Muscle layer of colon (tissue), 2 donors: ENCODE measurements around the gene MTUS2.
"Not testable (repeated sequence)": the region's sequence is repeated elsewhere in the genome, so short reads cannot be mapped to it uniquely, and the experiment has no call there.

Experiments used
- H3K27ac ChIP-seq: one replicate; pipeline ENCODE4 v1.7.0; 2013; ENCODE audit warnings: low read depth, mild to moderate bottlenecking, low read length, moderate library complexity
- H3K27me3 ChIP-seq, 2 donors: one replicate each; pipeline ENCODE4 v1.7.0; 2013; ENCODE audit warnings: low read length in 2 of 2, mild to moderate bottlenecking in 2 of 2; ENCODE audit not compliant: insufficient read depth in 2 of 2, control insufficient read depth in 1 of 2
- H3K36me3 ChIP-seq: one replicate; pipeline ENCODE4 v1.7.0; 2013; ENCODE audit warnings: mild to moderate bottlenecking, low read length; ENCODE audit not compliant: insufficient read depth
- H3K4me1 ChIP-seq: one replicate; pipeline ENCODE4 v1.7.0; 2013; ENCODE audit warnings: mild to moderate bottlenecking, low read length; ENCODE audit not compliant: insufficient read depth
- H3K4me3 ChIP-seq, 2 donors: one replicate each; pipeline ENCODE4 v1.7.0; 2013; ENCODE audit warnings: low read length in 2 of 2, low read depth in 1 of 2, mild to moderate bottlenecking in 1 of 2, moderate library complexity in 1 of 2
- H3K9ac ChIP-seq: one replicate; pipeline ENCODE4 v1.7.0; 2013; ENCODE audit warnings: low read length
- H3K9me3 ChIP-seq: one replicate; pipeline ENCODE4 v1.7.0; 2013; ENCODE audit warnings: mild to moderate bottlenecking, low read length
- donor health status: abdominal sarcoma.
- donor health status: Adenocarcinoma of cecum.

MTUS2 gene

GRCh38 chr13:29204651-29205050 is 384.5 kb downstream of the MTUS2 start:
- Histone ChIP-seq H3K4me1 (no peaks in the 10 kb centered on the region), H3K36me3 (no peaks in the 10 kb centered on the region), H3K27ac (no peak overlapping the region), H3K9me3 (no peaks in the 10 kb centered on the region), H3K9ac (no peak overlapping the region), H3K4me3 (no peak overlapping the region), H3K27me3 (no peaks in the 10 kb centered on the region)

- Histone ChIP-seq H3K9ac (no peak overlapping the region), H3K27ac (no peak overlapping the region)
Observed at GRCh38 chr13:29210676-29211075, 390.5 kb downstream of the MTUS2 start.

GRCh38 chr13:29211162-29211561 is 391.0 kb downstream of the MTUS2 start:
- H3K36me3 ChIP-seq, H3K27ac ChIP-seq, H3K4me3 ChIP-seq, H3K27me3 ChIP-seq, H3K9me3 ChIP-seq, H3K9ac ChIP-seq, H3K4me1 ChIP-seq: not testable (repeated sequence)

More at GRCh38 chr13:29210676-29211075, 390.5 kb downstream of the MTUS2 start:
- H3K4me3 ChIP-seq: no peak overlapping the region
- H3K27me3 ChIP-seq: no peaks in the 10 kb centered on the region
- H3K4me1 ChIP-seq: no peaks in the 10 kb centered on the region
- H3K36me3 ChIP-seq: no peaks in the 10 kb centered on the region
- no peaks in the 10 kb centered on the region for H3K9me3 ChIP-seq

- Histone ChIP-seq H3K36me3 (no peaks in the 10 kb centered on the region), H3K27ac (no peak overlapping the region), H3K9me3 (no peaks in the 10 kb centered on the region), H3K27me3 (no peaks in the 10 kb centered on the region), H3K4me1 (peaks cover 18% of the 10 kb centered on the region), H3K4me3 (no peak overlapping the region), H3K9ac (no peak overlapping the region)
Observed at GRCh38 chr13:29222458-29222857, 402.3 kb downstream of the MTUS2 start.

GRCh38 chr13:29224206-29224605 is 404.1 kb downstream of the MTUS2 start:
- Histone ChIP-seq H3K4me3 (no peak overlapping the region), H3K9me3 (no peaks in the 10 kb centered on the region), H3K9ac (no peak overlapping the region), H3K27ac (no peak overlapping the region), H3K36me3 (no peaks in the 10 kb centered on the region), H3K4me1 (peaks cover 25% of the 10 kb centered on the region), H3K27me3 (no peaks in the 10 kb centered on the region)

- Histone ChIP-seq H3K27ac (peak overlapping the region; percentile 45), H3K36me3 (no peaks in the 10 kb centered on the region), H3K4me3 (no peak overlapping the region), H3K9me3 (no peaks in the 10 kb centered on the region), H3K4me1 (peaks cover 25% of the 10 kb centered on the region), H3K9ac (no peak overlapping the region), H3K27me3 (no peaks in the 10 kb centered on the region)
Observed at GRCh38 chr13:29227576-29227975, 407.4 kb downstream of the MTUS2 start.

- H3K27ac ChIP-seq: no peak overlapping the region
- H3K4me3 ChIP-seq: no peak overlapping the region
- no peaks in the 10 kb centered on the region for H3K9me3 ChIP-seq
- no peak overlapping the region for H3K9ac ChIP-seq
- H3K27me3 ChIP-seq: no peaks in the 10 kb centered on the region
- H3K36me3 ChIP-seq: no peaks in the 10 kb centered on the region
- H3K4me1 ChIP-seq: peaks cover 13% of the 10 kb centered on the region
Observed at GRCh38 chr13:29230299-29230845, 410.2 kb downstream of the MTUS2 start.

GRCh38 chr13:29239653-29240525 is 419.8 kb downstream of the MTUS2 start:
- Histone ChIP-seq H3K4me3 (no peak overlapping the region), H3K4me1 (no peaks in the 10 kb centered on the region), H3K36me3 (no peaks in the 10 kb centered on the region), H3K27me3 (no peaks in the 10 kb centered on the region), H3K9me3 (no peaks in the 10 kb centered on the region), H3K9ac (no peak overlapping the region), H3K27ac (no peak overlapping the region)

GRCh38 chr13:29254626-29255370 is 434.7 kb downstream of the MTUS2 start:
- no peak overlapping the region for H3K9ac ChIP-seq
- no peak overlapping the region for H3K4me3 ChIP-seq
- no peaks in the 10 kb centered on the region for H3K9me3 ChIP-seq
- H3K36me3 ChIP-seq: no peaks in the 10 kb centered on the region
- H3K27ac ChIP-seq: no peak overlapping the region
- H3K4me1 ChIP-seq: no peaks in the 10 kb centered on the region
- H3K27me3 ChIP-seq: no peaks in the 10 kb centered on the region

GRCh38 chr13:29255567-29255966 is 435.4 kb downstream of the MTUS2 start:
- H3K4me1 ChIP-seq: no peaks in the 10 kb centered on the region
- no peaks in the 10 kb centered on the region for H3K36me3 ChIP-seq
- no peak overlapping the region for H3K9ac ChIP-seq
- no peaks in the 10 kb centered on the region for H3K9me3 ChIP-seq
- H3K4me3 ChIP-seq: no peak overlapping the region
- H3K27me3 ChIP-seq: no peaks in the 10 kb centered on the region
- no peak overlapping the region for H3K27ac ChIP-seq

GRCh38 chr13:29260684-29261083 is 440.5 kb downstream of the MTUS2 start:
- no peak overlapping the region for H3K4me3 ChIP-seq
- H3K27ac ChIP-seq: no peak overlapping the region
- no peaks in the 10 kb centered on the region for H3K27me3 ChIP-seq
- no peak overlapping the region for H3K9ac ChIP-seq
- no peaks in the 10 kb centered on the region for H3K4me1 ChIP-seq
- no peaks in the 10 kb centered on the region for H3K36me3 ChIP-seq
- no peaks in the 10 kb centered on the region for H3K9me3 ChIP-seq
